B cell (primary cell): ENCODE data around the gene C1orf174. TPM values are rescaled to one million over a fixed set of nuclear protein-coding genes. Genes with fewer than 3 reads are reported as not detected.

ENCODE experiments used
- ATAC-seq: fragments of 200-7000 bp; cut with Tn5 transposase; one replicate; pipeline ENCODE4 v1.10.0; 2021; ENCODE audit warnings: low read depth, mild to moderate bottlenecking, moderate number of reproducible peaks, moderate library complexity
- CTCF ChIA-PET: fragments of 350-600 bp; sonication (Branson Sonifier 250); formaldehyde crosslinking; loops from one replicate; lab custom pipeline; 2021; ENCODE audit warnings: antibody characterized with exemption, inconsistent platforms; lab: Charles Lee
- POLR2A ChIA-PET: fragments of 350-600 bp; sonication (Branson Sonifier 250); formaldehyde crosslinking; loops from one replicate; lab custom pipeline; 2021; ENCODE audit warnings: antibody characterized with exemption; lab: Charles Lee
- DNase-seq: peaks from one replicate; pipeline ENCODE4 v3.0.0; 2013
- H2AFZ ChIP-seq: 2 replicates; pipeline ENCODE4 v1.6.1; 2012; ENCODE audit warnings: mild to moderate bottlenecking, low read depth, low read length; ENCODE audit not compliant: insufficient read depth, poor library complexity, severe bottlenecking
- H3K27ac ChIP-seq, 2 donors: 1 replicate in 1 of 2; 2 replicates in 1 of 2; pipeline ENCODE4 v1.5.1; 2012 to 2013; ENCODE audit warnings: low read length in 2 of 2, mild to moderate bottlenecking in 2 of 2, moderate library complexity in 1 of 2
- H3K27me3 ChIP-seq, 4 experiments: fragments of 200-600 bp in 1 of 4; sonication (generic) in 1 of 4; replicated peaks in 1 of 4; 1 replicate in 2 of 4; 2 replicates in 2 of 4; pipeline versions ENCODE4 v1.6.1 to v1.7.0; 2013 to 2016; ENCODE audit warnings: low read length in 3 of 4, mild to moderate bottlenecking in 2 of 4, mixed read lengths in 1 of 4, moderate library complexity in 1 of 4; ENCODE audit not compliant: insufficient read depth in 4 of 4, control insufficient read depth in 3 of 4; ENCODE audit errors: control extremely low read depth in 1 of 4
- H3K36me3 ChIP-seq, 2 experiments: replicated peaks in 1 of 2; 1 replicate in 1 of 2; 2 replicates in 1 of 2; pipeline versions ENCODE4 v1.6.1 to v1.7.1; 2013; ENCODE audit warnings: low read length in 1 of 2; ENCODE audit not compliant: insufficient read depth in 2 of 2, control insufficient read depth in 1 of 2; ENCODE audit errors: control extremely low read depth in 1 of 2, extremely low read depth in 1 of 2
- H3K4me1 ChIP-seq, 2 donors: fragments of 200-600 bp in 1 of 2; sonication (generic) in 1 of 2; 1 replicate in 1 of 2; 2 replicates in 1 of 2; pipeline versions ENCODE4 v1.5.1 to v1.6.1; 2013 to 2017; ENCODE audit warnings: low read length in 2 of 2; ENCODE audit not compliant: control insufficient read depth in 2 of 2, insufficient read depth in 2 of 2
- H3K4me2 ChIP-seq: replicated peaks from 2 replicates; pipeline ENCODE3; 2012; ENCODE audit warnings: mild to moderate bottlenecking, low read depth, low read length; ENCODE audit not compliant: poor library complexity, severe bottlenecking
- H3K4me3 ChIP-seq, 5 experiments: fragments of 200-600 bp in 1 of 5; sonication (generic) in 1 of 5; 1 replicate in 3 of 5; 2 replicates in 2 of 5; pipeline versions ENCODE4 v1.5.1 to v1.7.0; 2011 to 2016; ENCODE audit warnings: low read length in 4 of 5, mild to moderate bottlenecking in 4 of 5, low read depth in 2 of 5, control low read depth in 1 of 5, moderate library complexity in 1 of 5; ENCODE audit not compliant: insufficient read depth in 1 of 5; ENCODE audit errors: control extremely low read depth in 1 of 5, extremely low read depth in 1 of 5
- H3K79me2 ChIP-seq: fragments of 200-600 bp; sonication (generic); one replicate; pipeline ENCODE4 v1.6.0; 2016; ENCODE audit warnings: low read length; ENCODE audit not compliant: control insufficient read depth, insufficient read depth
- H3K9ac ChIP-seq: fragments of 200-600 bp; sonication (generic); 2 replicates; pipeline ENCODE4 v1.6.1; 2017; ENCODE audit warnings: mild to moderate bottlenecking, low read length, moderate library complexity
- H3K9me3 ChIP-seq, 3 donors: one replicate each; pipeline versions ENCODE4 v1.6.1 to v1.7.1; 2013; ENCODE audit warnings: low read length in 2 of 3; ENCODE audit not compliant: control insufficient read depth in 2 of 3, insufficient read depth in 1 of 3; ENCODE audit errors: control extremely low read depth in 1 of 3
- H4K20me1 ChIP-seq: 2 replicates; pipeline ENCODE4 v1.6.0; 2012; ENCODE audit warnings: mild to moderate bottlenecking, low read length; ENCODE audit not compliant: insufficient read depth, control insufficient read depth, poor library complexity, severe bottlenecking
- H3K27ac Mint-ChIP-seq: one replicate; pipeline ENCODE4 v1.8.0; 2021; ENCODE audit warnings: mixed read lengths
- H3K27me3 Mint-ChIP-seq: one replicate; pipeline ENCODE4 v1.8.0; 2021; ENCODE audit warnings: mixed read lengths
- H3K4me1 Mint-ChIP-seq: one replicate; pipeline ENCODE4 v1.8.0; 2021; ENCODE audit warnings: mixed read lengths
- H3K4me3 Mint-ChIP-seq: one replicate; pipeline ENCODE4 v1.8.0; 2021; ENCODE audit warnings: mixed read lengths
- H3K9me3 Mint-ChIP-seq: one replicate; pipeline ENCODE4 v1.8.0; 2022; ENCODE audit warnings: mixed read lengths; ENCODE audit not compliant: insufficient read depth
- EZH2 ChIP-seq: IDR thresholded peaks from 2 replicates; pipeline ENCODE4 v1.6.1; 2012; ENCODE audit warnings: borderline replicate concordance, low read depth, mild to moderate bottlenecking, moderate library complexity, low read length; ENCODE audit not compliant: insufficient read depth, poor library complexity, severe bottlenecking
- WGBS: methylation state at CpG from one replicate; pipeline ENCODE4 v1.1.5; 2013; ENCODE audit warnings: missing lambda C conversion rate; ENCODE audit not compliant: insufficient coverage; 5-methylcytosine and 5-hydroxymethylcytosine counted together
- intact Hi-C: fragments of 100-400 bp; cut with micrococcal nuclease; formaldehyde crosslinking; loops from one replicate; pipeline ENCODE4 v1.10.0; 2022
- polyA plus RNA-seq: library from polyadenylated mRNA; depleted of rRNA; stranded (reverse); fragments of >200 nt; gene quantifications from 2 replicates; pipeline ENCODE4 v1.2.3, GENCODE V29; 2012
- total RNA-seq, 2 donors: library from RNA; stranded (reverse); fragments of 120-200 nt in 1 of 2; gene quantifications; 1 replicate in 1 of 2; 2 replicates in 1 of 2; pipeline versions ENCODE4 v1.2.3 to v1.2.4, GENCODE V29; 2013 to 2022
- TF ChIP-seq, protein P1 (sequence below): fragments of 200-600 bp; IDR thresholded peaks from one replicate; pipeline ENCODE4 v1.8.0; 2022; ENCODE audit warnings: antibody characterized with exemption, mild to moderate bottlenecking

C1orf174 gene
- total and polyA plus RNA-seq, 2 donors (not counting 1 experiment from before 2014, with no cell fraction given) = 33.2 to 49.8 TPM

DNA sequence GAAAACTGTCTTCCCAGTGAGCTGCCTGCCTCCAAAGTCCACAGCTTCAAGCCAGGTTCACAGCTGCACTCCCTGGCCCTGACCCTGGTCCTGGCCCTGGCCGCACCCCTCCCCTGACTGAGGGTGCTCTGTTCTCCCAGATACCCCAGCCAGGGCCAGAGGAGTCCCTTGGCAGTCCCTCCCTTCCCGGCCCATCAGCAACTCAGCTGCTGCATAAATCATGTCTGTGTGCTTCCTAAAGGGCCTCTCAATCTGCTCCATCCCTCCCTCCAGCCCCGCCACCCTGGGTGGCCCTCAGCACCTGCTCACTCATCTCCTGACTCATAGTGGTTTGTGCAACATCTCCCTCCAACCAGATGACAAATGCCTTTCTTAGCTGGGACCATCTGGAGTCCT is 24.8 kb upstream of the C1orf174 start:
- intact Hi-C loops = no loop called here
- Histone ChIP-seq H3K4me1 (no peaks in the 10 kb centered on the region), H4K20me1 (no peaks in the 10 kb centered on the region), H3K27ac (no peak overlapping the region), H2AFZ (no peak overlapping the region), H3K79me2 (no peaks in the 10 kb centered on the region), H3K4me2 (no peak overlapping the region), H3K9ac (no peak overlapping the region), H3K4me3 (no peak overlapping the region), H3K9me3 (peaks cover 0 to 10% (median 0%) of the 10 kb centered on the region in 3 donors), H3K36me3 (no peaks in the 10 kb centered on the region), H3K27me3 (no peaks in the 10 kb centered on the region)
- Mint-ChIP-seq H3K9me3 (no peaks in the 10 kb centered on the region), H3K27me3 (no peaks in the 10 kb centered on the region), H3K4me1 (no peaks in the 10 kb centered on the region), H3K4me3 (no peak overlapping the region), H3K27ac (no peak overlapping the region)
- ATAC-seq (no peak), DNase-seq (no peak)
- ChIA-PET CTCF (no interaction called here), POLR2A (no interaction called here)
- no peak for TF ChIP-seq EZH2
- WGBS = 33% methylated on average over 3 of the region's 3 CpGs

- TF ChIP-seq, protein P1, sequence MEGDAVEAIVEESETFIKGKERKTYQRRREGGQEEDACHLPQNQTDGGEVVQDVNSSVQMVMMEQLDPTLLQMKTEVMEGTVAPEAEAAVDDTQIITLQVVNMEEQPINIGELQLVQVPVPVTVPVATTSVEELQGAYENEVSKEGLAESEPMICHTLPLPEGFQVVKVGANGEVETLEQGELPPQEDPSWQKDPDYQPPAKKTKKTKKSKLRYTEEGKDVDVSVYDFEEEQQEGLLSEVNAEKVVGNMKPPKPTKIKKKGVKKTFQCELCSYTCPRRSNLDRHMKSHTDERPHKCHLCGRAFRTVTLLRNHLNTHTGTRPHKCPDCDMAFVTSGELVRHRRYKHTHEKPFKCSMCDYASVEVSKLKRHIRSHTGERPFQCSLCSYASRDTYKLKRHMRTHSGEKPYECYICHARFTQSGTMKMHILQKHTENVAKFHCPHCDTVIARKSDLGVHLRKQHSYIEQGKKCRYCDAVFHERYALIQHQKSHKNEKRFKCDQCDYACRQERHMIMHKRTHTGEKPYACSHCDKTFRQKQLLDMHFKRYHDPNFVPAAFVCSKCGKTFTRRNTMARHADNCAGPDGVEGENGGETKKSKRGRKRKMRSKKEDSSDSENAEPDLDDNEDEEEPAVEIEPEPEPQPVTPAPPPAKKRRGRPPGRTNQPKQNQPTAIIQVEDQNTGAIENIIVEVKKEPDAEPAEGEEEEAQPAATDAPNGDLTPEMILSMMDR = no peak
- no peak for TF ChIP-seq EZH2
- Histone ChIP-seq H4K20me1 (no peaks in the 10 kb centered on the region), H2AFZ (no peak overlapping the region), H3K9me3 (peaks cover 0 to 10% (median 0%) of the 10 kb centered on the region in 3 donors), H3K27ac (no peak overlapping the region), H3K4me2 (no peak overlapping the region), H3K4me3 (no peak overlapping the region), H3K36me3 (no peaks in the 10 kb centered on the region), H3K27me3 (no peaks in the 10 kb centered on the region), H3K79me2 (no peaks in the 10 kb centered on the region), H3K4me1 (no peaks in the 10 kb centered on the region), H3K9ac (no peak overlapping the region)
- Mint-ChIP-seq H3K9me3 (no peaks in the 10 kb centered on the region), H3K4me3 (no peak overlapping the region), H3K27ac (no peak overlapping the region), H3K27me3 (no peaks in the 10 kb centered on the region), H3K4me1 (no peaks in the 10 kb centered on the region)
- intact Hi-C loops = no loop called here
- 78% methylated on average over 10 of the region's 13 CpGs for WGBS
- ATAC-seq (no peak), DNase-seq (no peak)
- ChIA-PET POLR2A (no interaction called here), CTCF (no interaction called here)
Observed at GRCh38 chr1:3924186-3924824, 24.2 kb upstream of the C1orf174 start.
